CD4-positive, alpha-beta T cell treated with Interferon alpha-2 for 1 hour (primary cell): ENCODE data around the gene TRAPPC3.
A peak's percentile ranks its signal among the peaks of the same experiment; 100 is the strongest.

Experiments
- DNase-seq, 2 donors: peaks; one replicate each; pipeline ENCODE4 v3.0.0-alpha.2; 2020 to 2022

Gene TRAPPC3

DNA sequence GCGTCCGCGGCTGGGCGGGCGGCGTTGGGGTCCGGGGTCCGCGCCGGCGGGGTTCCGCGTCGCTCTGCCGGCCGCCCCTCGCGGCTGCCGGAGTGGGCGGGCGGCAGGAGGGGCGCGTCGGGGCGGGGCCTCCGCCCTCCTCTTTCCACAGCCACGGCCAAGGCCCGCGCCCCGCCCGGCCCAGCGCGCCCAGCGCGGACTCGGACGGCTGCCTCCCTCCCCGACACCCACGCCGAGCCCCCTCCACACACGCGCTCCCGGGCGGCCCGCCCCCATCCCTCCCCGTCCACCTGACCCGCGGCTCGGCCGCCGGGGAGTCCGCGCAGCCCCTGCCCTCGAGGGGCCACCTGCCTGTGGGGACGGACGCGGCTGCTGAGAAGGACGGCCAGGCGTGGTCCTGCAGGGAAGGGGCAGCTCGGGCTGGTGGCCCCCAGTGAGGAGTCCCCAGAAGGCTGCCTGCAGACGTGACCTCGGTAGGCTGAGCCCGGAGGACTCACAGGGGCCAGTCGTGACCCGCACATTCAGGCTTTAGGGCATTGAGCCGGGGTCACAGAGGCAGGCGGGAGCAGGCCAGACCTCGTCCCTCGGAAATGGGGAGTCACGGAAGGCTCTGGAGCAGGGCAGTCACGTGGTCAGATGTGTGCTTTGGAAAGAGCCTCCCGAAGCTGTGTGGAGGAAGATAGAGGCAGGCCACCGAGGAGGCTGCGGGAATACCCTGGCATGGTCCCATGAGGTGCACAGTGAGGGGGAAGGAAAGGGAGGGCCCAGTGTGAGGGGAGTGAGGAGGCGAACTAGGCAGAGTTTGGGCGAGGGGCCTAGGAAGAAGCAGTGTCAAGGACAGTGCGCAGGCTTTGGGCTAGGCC lies 23.9 kb downstream of the TRAPPC3 start, which contains the start of gene COL8A2:
COL8A2 (minus strand) TSS at position 94 of the 863 bp plus-strand sequence. CDS start 24,980 bp downstream, outside the sequence.
- DNase-seq, result no peak

- DNase-seq, result no peak
These were observed 24.7 kb downstream of the TRAPPC3 start for GRCh38 chr1:36124404-36125128.

GRCh38 chr1:36123356-36123755 lies 25.9 kb downstream of the TRAPPC3 start:
- peak; percentile 28 to 53 for DNase-seq

DNA sequence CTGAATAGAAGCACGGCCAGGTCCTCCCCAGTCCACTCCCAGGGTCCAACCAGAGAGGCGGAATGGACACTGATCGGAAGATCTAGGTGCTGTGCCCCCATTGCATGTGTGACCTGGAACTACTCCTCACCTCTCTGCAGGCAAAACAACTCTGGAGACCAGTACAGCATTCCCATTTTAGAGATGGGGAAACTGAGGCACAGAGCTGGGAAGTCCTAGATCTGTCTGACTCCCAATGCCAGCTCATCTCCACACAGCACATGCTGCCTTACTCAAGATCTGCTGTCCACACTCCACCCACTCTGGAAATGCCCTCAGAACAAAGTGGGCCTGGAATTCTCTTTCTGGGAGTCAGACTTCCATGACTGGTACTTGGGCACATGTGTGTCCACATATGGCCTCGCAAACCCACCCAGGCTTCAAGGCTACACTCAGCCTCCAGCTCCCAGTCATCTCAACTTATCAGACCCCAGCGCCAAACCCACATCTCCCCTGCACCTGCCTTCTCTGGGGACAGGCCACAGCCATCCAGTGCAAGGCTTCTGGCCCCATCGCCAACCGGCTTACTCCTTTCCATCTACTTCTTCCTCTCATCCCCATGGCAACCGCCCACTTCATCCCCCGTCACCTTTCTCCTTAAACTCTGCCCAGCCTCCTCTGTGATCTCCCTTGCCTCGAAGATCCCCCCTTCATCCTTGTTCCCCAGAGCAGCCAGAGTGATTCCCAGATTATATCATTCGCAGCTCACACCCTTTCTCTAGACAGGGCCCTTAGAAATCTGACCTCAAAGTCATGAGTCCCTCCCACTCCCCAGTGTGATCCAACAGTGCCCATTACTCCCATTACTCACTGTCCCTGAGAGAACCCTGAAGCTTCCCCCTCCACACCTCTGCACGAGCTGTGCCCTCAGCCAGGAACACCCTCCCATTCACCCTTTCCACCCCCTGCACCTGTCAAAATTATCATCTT lies 26.9 kb downstream of the TRAPPC3 start:
- DNase-seq, result no peak

- no peak for DNase-seq
These were observed 29.8 kb downstream of the TRAPPC3 start for GRCh38 chr1:36119456-36119855.

GRCh38 chr1:36118447-36119204 lies 30.7 kb downstream of the TRAPPC3 start:
- DNase-seq, result no peak

DNA sequence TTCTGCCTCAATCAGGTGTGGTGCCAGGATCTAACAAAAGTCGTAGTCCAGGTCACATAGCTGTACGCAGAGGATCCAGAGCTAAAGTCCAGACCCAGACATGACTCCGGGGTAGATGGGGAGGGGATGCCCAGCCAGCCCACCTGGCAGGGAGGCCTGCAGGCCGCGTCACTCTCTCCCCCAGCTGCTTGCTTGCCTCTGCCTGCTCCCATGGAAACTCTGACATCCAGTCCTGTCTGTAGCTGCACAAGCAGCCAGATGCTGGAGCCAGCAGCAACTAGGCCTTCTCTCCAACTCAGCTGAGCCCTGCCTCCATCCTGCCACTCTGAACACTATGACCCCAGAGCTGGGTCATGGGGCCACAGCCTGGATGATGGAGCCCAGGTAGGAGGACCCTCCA lies 32.4 kb downstream of the TRAPPC3 start:
- DNase-seq, result no peak

GRCh38 chr1:36115931-36116330 lies 33.4 kb downstream of the TRAPPC3 start:
- peak in 1 of 2 donors; percentile 26 for DNase-seq

- no peak for DNase-seq
These were observed 34.1 kb downstream of the TRAPPC3 start for GRCh38 chr1:36115200-36115669.

- DNase-seq, result no peak
These were observed 34.9 kb downstream of the TRAPPC3 start for GRCh38 chr1:36114371-36114770.

DNA sequence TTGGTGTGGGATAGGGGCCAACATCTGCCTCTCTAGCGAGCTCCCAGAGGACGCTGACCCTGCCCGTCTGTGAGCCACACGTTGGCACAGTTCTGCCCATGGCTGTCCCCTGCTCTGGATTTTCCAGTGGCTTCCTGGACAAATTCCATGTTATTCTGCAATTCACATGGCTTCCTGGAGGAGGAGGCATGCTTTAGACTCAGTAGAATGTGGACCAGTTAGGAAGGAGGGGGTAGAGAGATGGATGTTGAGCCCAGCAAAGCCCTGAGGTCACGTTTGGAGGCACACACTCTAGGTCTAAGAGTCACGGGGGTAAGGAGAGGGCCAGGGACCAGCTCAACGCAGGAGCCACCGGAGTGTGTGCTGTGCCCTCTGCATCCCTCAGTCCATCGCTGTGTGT lies 36.5 kb downstream of the TRAPPC3 start:
- DNase-seq, result no peak

GRCh38 chr1:36111151-36111550 lies 38.1 kb downstream of the TRAPPC3 start:
- DNase-seq, result no peak

DNA sequence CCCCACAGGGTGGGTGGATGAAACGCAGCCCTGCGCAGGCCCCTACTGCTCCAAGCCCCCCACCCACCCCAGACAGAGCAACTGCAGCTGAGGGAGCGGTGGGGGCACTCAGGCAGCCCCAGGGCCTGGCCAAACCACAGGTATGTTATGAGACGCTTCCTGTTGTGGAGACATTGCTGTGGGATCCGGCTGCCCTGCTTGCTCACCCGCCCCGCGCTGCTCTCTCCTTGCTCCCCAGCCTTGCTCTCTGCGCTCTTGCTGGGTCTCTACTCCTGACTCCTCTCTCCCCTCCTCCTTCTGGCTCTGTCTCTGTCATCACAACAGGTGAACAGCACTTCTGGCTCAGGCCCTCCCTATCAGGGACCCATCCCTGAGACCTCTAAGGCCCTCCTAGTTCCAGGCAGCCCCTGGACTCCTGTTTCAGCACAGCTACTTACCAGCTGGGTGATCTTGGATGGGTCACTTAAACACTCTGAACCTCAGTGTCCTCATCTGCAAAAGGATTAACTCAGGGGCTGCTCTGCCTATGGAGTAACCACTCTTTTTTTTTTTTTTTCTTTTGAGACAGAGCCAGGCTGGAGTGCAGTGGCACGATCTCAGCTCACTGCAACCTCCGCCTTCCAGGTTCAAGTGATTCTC lies 40.1 kb downstream of the TRAPPC3 start:
- DNase-seq, result peak; percentile 11 to 36

- DNase-seq, result no peak
These were observed 41.0 kb downstream of the TRAPPC3 start for GRCh38 chr1:36108314-36108713.

DNA sequence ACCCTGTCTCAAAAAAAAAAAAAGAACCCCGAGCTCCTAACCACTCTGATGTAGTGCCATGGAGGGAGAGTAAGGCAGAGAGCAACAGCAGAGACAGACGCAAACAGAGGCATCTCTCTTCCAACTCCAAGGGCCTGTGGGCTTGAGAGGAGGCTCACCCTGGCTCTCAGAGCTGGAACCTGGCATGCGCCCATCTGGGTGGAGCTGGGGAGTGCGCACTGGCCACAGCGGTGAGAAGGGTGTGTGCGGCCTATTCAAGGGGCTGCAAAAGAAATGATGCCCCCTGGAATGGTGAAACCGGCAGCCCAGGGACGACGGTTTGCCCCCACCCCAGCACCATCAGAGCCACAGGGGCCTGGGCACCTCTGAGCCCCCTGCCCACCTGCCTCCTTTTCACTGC lies 41.9 kb downstream of the TRAPPC3 start:
- DNase-seq, result no peak

DNA sequence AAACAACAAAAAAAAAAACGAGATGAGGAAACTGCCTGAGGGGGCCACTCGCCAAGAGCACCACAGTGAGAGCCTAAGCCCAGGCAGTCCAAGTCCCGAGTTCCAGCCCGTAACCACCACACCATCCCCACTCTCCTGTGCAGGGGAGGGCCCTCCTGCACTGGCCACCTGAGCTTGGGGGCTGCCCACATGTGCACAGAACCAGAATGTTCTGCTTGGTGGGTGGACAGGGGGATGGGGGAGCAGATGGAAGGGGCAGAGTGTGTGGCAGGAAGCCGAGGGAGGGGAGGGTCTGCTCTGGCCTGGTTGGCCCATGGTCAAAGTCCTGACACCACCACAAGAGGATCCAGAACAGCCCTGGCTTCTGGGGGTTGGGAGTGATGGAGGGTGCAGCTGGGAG lies 43.0 kb downstream of the TRAPPC3 start:
- no peak for DNase-seq

DNA sequence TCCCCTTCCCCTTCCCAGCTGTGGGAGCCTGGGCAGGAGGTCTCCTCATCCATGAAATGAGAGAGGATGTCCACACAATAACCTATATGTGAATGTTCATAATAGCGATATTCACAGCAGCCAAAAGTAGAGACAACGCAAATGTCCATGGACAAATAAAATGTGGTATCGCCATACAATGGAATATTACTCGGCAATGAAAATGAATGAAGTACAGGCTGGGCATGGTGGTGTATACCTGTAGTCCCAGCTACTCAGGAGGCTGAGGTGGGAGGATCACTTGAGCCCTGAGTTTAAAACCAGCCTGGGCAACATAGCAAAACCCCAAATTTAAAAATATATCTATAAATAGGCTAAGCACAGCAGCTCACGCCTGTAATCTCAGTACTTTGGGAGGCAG lies 47.7 kb downstream of the TRAPPC3 start:
- DNase-seq, result no peak

GRCh38 chr1:36100376-36100775 lies 48.9 kb downstream of the TRAPPC3 start:
- no peak for DNase-seq

DNA sequence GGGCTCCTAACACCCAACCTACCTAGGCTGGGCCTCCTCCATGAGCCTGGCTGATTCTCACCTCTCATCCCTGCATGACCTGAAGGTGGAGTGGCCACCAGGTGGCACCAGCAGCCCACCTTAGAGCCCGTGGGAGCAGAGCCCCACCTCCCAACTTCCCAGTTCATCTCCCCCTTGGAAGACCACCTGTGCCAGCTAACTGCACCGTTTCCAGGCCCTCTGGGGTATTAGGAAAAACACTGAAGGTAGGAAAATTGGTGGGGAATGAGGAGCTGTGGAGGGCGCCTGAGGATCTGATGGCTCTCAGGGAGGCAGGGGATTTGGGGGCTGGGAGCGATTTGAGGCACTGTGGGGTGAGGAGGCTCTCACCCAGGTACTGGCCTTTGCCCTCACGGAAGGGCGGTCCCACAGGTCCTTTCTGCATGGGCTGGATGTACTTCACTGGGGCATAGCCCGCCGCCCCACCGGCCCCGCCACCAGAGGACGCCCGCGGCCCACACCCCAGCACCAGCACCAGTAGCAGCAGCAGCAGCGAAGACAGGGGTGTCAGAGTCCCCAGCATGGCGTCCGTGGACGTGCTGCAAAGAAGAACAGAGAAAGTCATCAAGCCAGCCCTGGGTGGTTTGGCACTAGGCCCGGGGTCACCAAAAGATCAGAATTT lies 49.5 kb downstream of the TRAPPC3 start:
- peak; percentile 68 to 78 for DNase-seq

DNA sequence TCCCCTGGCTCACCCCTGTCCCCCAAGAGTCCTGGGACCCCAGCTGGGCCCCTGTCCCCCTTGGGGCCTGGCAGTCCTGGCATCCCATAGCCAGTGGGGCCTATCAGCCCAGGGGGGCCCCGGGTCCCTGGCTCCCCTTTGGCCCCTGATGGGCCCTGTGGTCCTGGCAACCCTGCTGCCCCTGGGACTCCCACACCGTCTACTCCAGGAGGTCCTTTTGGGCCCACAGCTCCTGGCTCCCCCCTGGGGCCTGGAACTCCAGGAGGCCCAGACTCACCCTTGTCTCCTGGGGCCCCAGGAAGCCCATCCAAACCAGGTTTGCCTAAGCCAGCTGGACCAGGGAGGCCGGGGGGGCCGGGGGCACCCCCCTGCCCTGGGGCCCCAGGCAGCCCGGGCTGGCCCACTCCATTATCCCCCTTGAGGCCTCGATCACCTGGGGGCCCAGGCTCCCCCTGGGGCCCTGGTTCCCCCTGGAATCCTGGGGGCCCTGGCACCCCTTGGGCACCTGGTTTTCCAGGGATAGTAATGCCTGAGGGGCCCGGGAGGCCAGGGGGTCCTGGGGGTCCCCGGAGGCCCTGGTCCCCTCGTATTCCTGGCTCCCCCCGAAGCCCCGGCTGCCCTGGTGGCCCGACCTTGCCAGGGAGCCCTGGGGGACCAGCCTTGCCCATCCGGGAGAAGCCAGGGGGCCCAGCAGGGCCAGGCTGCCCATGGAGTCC lies 50.5 kb downstream of the TRAPPC3 start:
- DNase-seq, result no peak
